H1 (cell line): ENCODE results near the gene DUS1L. TPM values are rescaled to one million over a fixed set of nuclear protein-coding genes. Genes with fewer than 3 reads are reported as not detected.

Experiments used
- CTBP2 ChIP-seq: IDR thresholded peaks from 2 replicates; pipeline ENCODE4 v1.7.0; 2011; ENCODE audit warnings: borderline replicate concordance, mild to moderate bottlenecking, moderate library complexity, mixed read lengths, low read length; ENCODE audit not compliant: insufficient read depth, insufficient read length
- E2F6 ChIP-seq: IDR thresholded peaks from 2 replicates; pipeline ENCODE4 v1.6.1; 2012; ENCODE audit warnings: inconsistent platforms
- HDAC2 ChIP-seq, 2 experiments: fragments of 300-600 bp in 1 of 2; sonication (generic) in 1 of 2; IDR thresholded peaks; 2 replicates each; pipeline ENCODE4 v1.6.1; 2011 to 2012; ENCODE audit warnings: low read depth in 2 of 2, low read length in 2 of 2, mild to moderate bottlenecking in 2 of 2, moderate library complexity in 2 of 2, borderline replicate concordance in 1 of 2, inconsistent platforms in 1 of 2
- JUND ChIP-seq: IDR thresholded peaks from 2 replicates; pipeline ENCODE4 v1.6.1; 2011; ENCODE audit warnings: mild to moderate bottlenecking, improper control_type of control experiment, low read length
- SP1 ChIP-seq: IDR thresholded peaks from 2 replicates; pipeline ENCODE4 v1.6.1; 2011; ENCODE audit warnings: low read depth, low read length
- polyA plus RNA-seq, 7 experiments: library from polyadenylated mRNA; depleted of rRNA in 3 of 7; stranded (reverse) in 5 of 7; unstranded in 2 of 7; fragments of >200 nt in 5 of 7; fragments of 200-250 nt in 2 of 7; gene quantifications; 1 replicate in 5 of 7; 2 replicates in 1 of 7; 4 replicates in 1 of 7; pipeline versions ENCODE4 v1.2.1 to v1.2.3, GENCODE V29; 2011 to 2013; ENCODE audit warnings: missing spikeins in 2 of 7, mixed read lengths in 2 of 7
- total RNA-seq: library from RNA; stranded (reverse); fragmentation: NEBNext Ultra II Directional; extraction: Animal tissue kit (Norgen Biotek cat#: 25700); gene quantifications from 2 replicates; pipeline ENCODE4 v1.2.1, GENCODE V29; 2021

DUS1L gene
- total and polyA plus RNA-seq, 2 of the 8 experiments (the other 6 are each of a cell fraction or from before 2014, with no cell fraction given), result 34.5 to 69.1 TPM

DNA sequence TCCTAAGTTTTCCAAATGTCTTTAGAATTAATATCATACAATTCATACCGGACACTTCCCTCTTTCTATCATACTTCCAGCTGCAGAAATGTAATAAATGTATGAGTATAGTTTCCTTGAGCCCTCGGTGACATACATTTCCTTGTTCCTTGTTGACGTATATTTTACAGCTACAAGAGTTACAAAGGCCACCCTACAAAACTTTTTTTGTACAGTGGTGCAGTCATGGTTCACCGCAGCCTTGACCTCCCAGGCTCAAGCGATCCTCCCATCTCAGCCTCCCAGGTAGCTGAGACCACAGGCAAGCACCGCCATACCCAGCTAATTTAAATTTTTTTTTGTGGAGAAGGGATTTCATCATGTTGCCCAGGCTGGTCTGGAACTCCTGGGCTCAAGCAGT lies 7.2 kb upstream of the DUS1L start (continued):
- TF ChIP-seq E2F6 (no peak), JUND (no peak), SP1 (no peak), CTBP2 (no peak), HDAC2 (IDR thresholded peaks at IDR 0.05; ENCODE audit: borderline replicate concordance in 1 of 2, low read depth in 2 of 2, low read length in 2 of 2) (no peak)
